Testis (tissue), 3 donors: ENCODE results near the gene C12orf57. TPM values are rescaled to one million over a fixed set of nuclear protein-coding genes. Genes with fewer than 3 reads are reported as not detected.

Source experiments
- DNase-seq: peaks from one replicate; pipeline ENCODE4 v3.0.0-alpha.2; 2019
- H3K27ac ChIP-seq, 2 donors: fragments of 200-600 bp; sonication (generic); one replicate each; pipeline ENCODE4 v1.5.1; 2019
- H3K27me3 ChIP-seq: fragments of 200-600 bp; sonication (generic); one replicate; pipeline ENCODE4 v1.5.1; 2019
- H3K36me3 ChIP-seq: fragments of 200-600 bp; sonication (generic); one replicate; pipeline ENCODE4 v1.5.1; 2017; ENCODE audit warnings: low read depth; ENCODE audit errors: missing control alignments
- H3K4me1 ChIP-seq: fragments of 200-600 bp; sonication (generic); one replicate; pipeline ENCODE4 v1.5.1; 2019
- H3K4me3 ChIP-seq, 2 donors: fragments of 200-600 bp; sonication (generic); one replicate each; pipeline ENCODE4 v1.5.1; 2017 to 2019
- H3K9me3 ChIP-seq: fragments of 200-600 bp; sonication (generic); one replicate; pipeline ENCODE4 v1.5.1; 2017
- POLR2A ChIP-seq: fragments of 450-650 bp; IDR thresholded peaks from one replicate; pipeline ENCODE4 v1.6.1; 2017; ENCODE audit warnings: antibody characterized with exemption, mild to moderate bottlenecking, moderate library complexity
- WGBS, 2 donors: methylation state at CpG; one replicate each; pipeline ENCODE4 v1.1.5; 2018; 5-methylcytosine and 5-hydroxymethylcytosine counted together
- intact Hi-C: fragments of 100-400 bp; cut with DNase I; formaldehyde crosslinking; loops from one replicate; pipeline ENCODE4 v1.15.1; 2023; ENCODE audit warnings: low total_unique reads
- polyA plus RNA-seq: library from polyadenylated mRNA; stranded (reverse); fragments of 350-450 nt; fragmentation: Illumina TruSeq; extraction: RNeasy Lipid Tissue Mini Kit (QIAGEN cat#74804); gene quantifications from one replicate; pipeline ENCODE4 v1.2.3, GENCODE V29; 2014; ENCODE audit warnings: low read depth, low replicate concordance; ENCODE audit not compliant: insufficient read depth
- total RNA-seq, 2 donors: library from RNA; depleted of rRNA; stranded (reverse); fragments of >200 nt; gene quantifications; one replicate each; pipeline ENCODE4 v1.2.3, GENCODE V29; 2016
- TF ChIP-seq, protein P1 (sequence below), 3 experiments: fragments of 450-650 bp in 2 of 3; fragments of 200-600 bp in 1 of 3; sonication (generic) in 1 of 3; IDR thresholded peaks; one replicate each; pipeline ENCODE4 v1.5.1; 2016 to 2019; ENCODE audit warnings: antibody characterized with exemption in 3 of 3, mild to moderate bottlenecking in 2 of 3, moderate library complexity in 1 of 3

The C12orf57 gene
- total and polyA plus RNA-seq, 3 donors from 2014 or later = 141 to 236 (median 143) TPM

GRCh38 chr12:6899837-6900519 is 43.8 kb upstream of the C12orf57 start:
- no peak for TF ChIP-seq POLR2A
- TF ChIP-seq, protein P1, sequence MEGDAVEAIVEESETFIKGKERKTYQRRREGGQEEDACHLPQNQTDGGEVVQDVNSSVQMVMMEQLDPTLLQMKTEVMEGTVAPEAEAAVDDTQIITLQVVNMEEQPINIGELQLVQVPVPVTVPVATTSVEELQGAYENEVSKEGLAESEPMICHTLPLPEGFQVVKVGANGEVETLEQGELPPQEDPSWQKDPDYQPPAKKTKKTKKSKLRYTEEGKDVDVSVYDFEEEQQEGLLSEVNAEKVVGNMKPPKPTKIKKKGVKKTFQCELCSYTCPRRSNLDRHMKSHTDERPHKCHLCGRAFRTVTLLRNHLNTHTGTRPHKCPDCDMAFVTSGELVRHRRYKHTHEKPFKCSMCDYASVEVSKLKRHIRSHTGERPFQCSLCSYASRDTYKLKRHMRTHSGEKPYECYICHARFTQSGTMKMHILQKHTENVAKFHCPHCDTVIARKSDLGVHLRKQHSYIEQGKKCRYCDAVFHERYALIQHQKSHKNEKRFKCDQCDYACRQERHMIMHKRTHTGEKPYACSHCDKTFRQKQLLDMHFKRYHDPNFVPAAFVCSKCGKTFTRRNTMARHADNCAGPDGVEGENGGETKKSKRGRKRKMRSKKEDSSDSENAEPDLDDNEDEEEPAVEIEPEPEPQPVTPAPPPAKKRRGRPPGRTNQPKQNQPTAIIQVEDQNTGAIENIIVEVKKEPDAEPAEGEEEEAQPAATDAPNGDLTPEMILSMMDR (IDR thresholded peaks at IDR 0.05) = no peak
- Histone ChIP-seq H3K9me3 (no peaks in the 10 kb centered on the region), H3K36me3 (no peaks in the 10 kb centered on the region), H3K4me3 (no peak overlapping the region), H3K27me3 (no peaks in the 10 kb centered on the region), H3K27ac (no peak overlapping the region), H3K4me1 (peaks cover 8% of the 10 kb centered on the region)
- peak; percentile 56 for DNase-seq
- intact Hi-C loops = no loop called here
- WGBS, 2 donors = 35 to 40% methylated on average over 10 of the region's 10 CpGs

DNA sequence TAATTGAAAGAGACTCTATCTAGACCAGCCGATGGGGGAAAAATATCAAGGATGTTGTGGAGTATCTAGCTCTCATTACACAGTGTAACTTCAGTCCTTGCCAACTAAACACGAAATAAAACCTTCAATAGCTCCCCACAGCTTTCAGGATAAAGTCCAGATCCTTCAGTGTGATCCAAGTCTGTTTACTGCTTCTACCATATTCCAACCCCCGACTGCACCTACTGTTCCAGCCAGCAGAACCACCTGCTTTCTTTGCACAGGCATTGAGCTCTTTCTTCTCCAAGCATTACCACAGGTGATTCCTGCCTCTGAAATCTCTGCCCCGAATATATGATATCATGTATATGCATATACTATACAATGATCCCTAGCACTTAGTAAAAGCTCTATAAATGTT is 41.4 kb upstream of the C12orf57 start:
- Histone ChIP-seq H3K27ac (no peak overlapping the region), H3K27me3 (no peaks in the 10 kb centered on the region), H3K9me3 (no peaks in the 10 kb centered on the region), H3K4me3 (no peak overlapping the region), H3K4me1 (peaks cover 13% of the 10 kb centered on the region), H3K36me3 (no peaks in the 10 kb centered on the region)
- 81 to 84% methylated on average over 4 of the region's 4 CpGs for WGBS, 2 donors
- TF ChIP-seq POLR2A = no peak
- TF ChIP-seq, protein P1 (IDR thresholded peaks at IDR 0.05) = no peak
- DNase-seq = no peak
- intact Hi-C loops = no loop called here

GRCh38 chr12:6903722-6904121 is 40.1 kb upstream of the C12orf57 start:
- WGBS, 2 donors = 74 to 75% methylated on average over 1 of the region's 1 CpG
- Histone ChIP-seq H3K4me1 (peaks cover 13% of the 10 kb centered on the region), H3K9me3 (no peaks in the 10 kb centered on the region), H3K36me3 (no peaks in the 10 kb centered on the region), H3K27me3 (no peaks in the 10 kb centered on the region), H3K27ac (no peak overlapping the region), H3K4me3 (no peak overlapping the region)
- intact Hi-C loops = no loop called here
- no peak for DNase-seq
- no peak for TF ChIP-seq POLR2A
- TF ChIP-seq, protein P1 (IDR thresholded peaks at IDR 0.05) = no peak

- H3K36me3 ChIP-seq = no peaks in the 10 kb centered on the region
- no peaks in the 10 kb centered on the region for H3K9me3 ChIP-seq
- WGBS, 2 donors = 4% methylated on average over 31 to 34 of the region's 34 CpGs
- intact Hi-C loops = no loop called here
- peak within 1 kb of the TSS; percentile 9 to 81 for H3K27ac ChIP-seq
- peaks cover 13% of the 10 kb centered on the region for H3K4me1 ChIP-seq
- TF ChIP-seq, protein P1 (IDR thresholded peaks at IDR 0.05) = no peak
- TF ChIP-seq POLR2A = no peak
- H3K4me3 ChIP-seq = peak within 1 kb of the TSS; percentile 63 to 76
- DNase-seq = peak; percentile 99
- H3K27me3 ChIP-seq = no peaks in the 10 kb centered on the region
Measured at GRCh38 chr12:6904280-6905276, 39.2 kb upstream of the C12orf57 start, which contains the start of gene LRRC23. TSS of gene LRRC23 (plus strand) at chr12:6904822. CDS start at chr12:6905634, 812 bp downstream.
